DMS153 (cell line): ENCODE measurements around the gene TTC6.

Source experiments
- DNase-seq: peaks from one replicate; lab custom pipeline; 2025; lab: John Stamatoyannopoulos, UW

Gene TTC6

DNA sequence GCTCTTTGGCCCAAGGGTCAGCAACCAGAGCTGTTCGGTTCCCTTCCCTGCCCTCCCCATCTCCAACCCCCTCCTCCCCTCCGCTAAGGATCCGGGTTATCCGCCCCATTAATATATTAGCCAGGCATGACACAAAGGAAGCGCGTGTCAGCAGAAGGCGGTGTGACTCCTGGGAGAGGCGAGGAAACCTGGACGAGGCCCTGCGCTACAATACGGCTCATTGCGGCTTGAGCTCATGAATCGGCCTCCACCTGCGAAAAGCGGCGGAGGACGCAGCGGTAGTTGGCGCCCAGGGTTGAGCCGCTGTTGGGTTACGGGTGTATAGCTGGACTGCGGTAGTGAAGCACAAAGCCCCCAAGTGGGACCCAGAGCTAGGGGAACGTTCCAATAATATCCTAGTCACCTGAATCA lies 10.3 kb upstream of the TTC6 start:
- peak; percentile 79 for DNase-seq

DNA sequence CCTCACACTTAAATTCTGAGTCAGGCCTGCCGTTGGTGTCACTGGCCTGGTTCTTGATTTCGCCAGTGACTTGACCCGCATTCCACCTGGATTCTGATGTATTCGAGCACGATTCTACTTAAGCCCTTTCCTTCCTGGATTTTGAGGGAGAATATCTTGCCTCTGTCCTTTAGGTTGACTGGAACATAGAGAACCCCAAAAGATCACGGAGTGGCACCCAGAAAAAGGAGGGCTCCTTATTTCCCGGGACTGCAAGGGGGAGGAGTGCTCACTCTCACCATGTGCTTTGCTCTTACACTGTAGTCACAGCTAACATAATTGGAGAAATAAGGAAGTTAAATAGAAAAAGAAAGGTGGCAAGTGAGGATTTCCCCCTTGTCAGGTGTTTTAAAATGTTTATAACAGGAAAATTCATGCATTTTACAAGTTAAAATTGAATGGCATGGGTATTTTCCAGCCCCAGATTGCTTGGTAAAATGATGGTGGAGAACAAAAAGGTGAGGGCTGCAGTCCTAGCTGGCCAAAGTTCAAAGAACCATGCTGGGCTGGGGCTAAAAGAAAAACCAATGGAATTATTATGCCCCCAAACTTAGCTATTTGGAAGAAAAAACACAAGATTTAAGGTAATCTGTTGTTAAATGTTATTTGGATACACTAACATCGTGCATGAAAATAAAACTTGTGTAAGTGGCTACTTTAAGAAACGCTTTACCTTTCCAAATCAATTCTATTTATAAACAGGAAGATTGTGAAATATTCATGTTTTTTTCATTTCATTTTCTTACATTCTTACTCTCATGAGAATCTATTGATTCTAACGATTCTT lies 9.2 kb upstream of the TTC6 start:
- DNase-seq, result peak; percentile 47

DNA sequence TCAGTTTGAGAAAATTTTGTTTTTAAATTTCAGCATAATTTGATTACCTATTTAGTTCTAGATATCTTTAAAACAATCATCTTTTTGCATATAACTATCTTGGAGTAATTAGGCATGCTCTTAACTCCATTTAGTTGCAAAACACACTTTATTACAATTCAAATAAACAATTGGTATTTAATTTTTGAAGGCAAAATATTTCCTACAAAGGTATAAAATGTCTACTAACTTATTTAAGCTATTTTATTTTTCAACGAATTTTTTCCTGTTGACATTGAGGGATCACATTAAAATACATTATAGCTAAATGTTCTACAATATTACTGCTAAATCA lies 8.7 kb upstream of the TTC6 start:
- DNase-seq, result no peak

DNA sequence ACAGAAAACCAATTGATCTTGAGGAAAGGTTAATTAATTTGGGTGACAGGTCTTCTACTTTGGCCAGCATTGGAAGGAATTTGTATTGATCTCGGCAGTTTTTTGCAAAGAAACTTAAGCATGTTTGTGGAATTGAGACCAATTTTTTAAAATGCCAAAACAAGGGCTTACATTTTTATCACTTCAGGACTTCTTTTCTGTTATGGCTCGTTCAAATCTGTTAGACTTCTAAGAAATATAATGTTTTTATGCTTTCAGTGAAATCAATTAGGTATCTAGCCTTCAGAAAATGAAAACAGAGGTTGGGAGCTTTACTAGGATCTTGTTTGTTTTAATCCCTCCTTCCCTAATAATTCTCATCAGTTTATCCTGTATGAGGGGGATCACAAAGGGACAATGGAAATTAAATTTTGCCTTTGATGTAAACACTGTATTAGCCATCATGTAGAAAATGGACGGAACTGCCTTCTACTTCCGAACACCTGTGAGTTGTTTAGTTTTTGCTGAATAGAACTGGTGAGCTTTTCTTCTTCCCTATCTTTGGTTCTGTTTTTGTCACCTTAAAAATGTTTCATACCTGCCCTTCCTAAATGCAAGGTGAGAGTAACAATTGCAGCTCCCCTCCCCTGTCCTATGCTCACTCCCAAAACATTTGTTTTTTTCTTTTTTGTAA lies 8.2 kb upstream of the TTC6 start:
- no peak for DNase-seq

DNA sequence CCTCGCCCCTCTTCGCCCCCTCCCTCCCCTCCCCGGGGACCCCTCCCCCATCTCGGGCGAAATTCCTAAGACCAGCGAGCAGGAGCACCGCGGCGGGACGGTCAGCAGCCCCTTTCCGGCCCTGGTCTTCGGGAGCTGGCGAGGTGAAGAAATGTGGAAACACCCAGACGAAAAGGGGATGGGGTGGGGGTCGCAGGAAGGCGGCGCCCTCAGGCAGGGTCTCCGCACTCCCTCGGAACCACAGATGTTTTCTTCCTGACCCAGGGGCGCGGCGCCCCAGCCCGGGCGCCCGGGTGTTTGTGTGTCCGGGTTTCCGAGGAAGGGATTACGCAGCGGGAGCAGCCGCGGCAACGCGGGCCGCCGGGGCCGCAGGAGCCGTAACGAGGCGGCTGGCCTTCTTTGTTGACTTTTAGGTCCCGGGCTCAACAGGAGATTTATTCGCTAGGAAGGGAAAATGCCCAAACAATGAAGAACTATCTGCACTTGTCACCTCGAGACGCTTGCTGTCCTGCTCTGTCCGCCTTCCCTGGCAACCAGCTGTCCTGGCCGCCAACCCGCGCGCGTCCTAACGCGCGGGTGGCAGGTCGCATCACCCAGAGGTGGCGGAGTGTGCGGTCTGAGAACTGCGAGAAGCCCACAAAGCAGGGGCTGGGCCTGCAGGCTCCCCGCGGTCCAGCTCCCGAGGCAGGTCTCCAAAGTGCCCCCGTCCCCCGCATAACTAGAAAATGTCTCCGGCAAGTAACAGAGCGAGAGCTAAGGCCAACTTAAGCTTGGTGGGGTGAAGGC lies 7.4 kb upstream of the TTC6 start:
- DNase-seq, result no peak

DNA sequence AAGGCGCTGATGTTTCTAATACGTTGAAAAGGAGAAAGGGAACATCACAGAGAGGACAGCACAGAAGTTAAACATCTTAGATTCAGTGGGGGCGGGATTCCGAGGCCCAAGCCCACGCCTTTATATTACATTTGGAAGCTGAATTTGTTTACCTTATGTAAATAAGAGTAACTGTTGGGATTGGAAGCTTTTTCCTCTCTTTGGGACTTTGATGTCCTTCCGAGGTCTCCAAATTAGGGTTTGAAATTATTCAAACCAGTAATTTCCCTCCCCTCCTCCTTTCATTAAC lies 6.8 kb upstream of the TTC6 start:
- peak; percentile 38 for DNase-seq

DNA sequence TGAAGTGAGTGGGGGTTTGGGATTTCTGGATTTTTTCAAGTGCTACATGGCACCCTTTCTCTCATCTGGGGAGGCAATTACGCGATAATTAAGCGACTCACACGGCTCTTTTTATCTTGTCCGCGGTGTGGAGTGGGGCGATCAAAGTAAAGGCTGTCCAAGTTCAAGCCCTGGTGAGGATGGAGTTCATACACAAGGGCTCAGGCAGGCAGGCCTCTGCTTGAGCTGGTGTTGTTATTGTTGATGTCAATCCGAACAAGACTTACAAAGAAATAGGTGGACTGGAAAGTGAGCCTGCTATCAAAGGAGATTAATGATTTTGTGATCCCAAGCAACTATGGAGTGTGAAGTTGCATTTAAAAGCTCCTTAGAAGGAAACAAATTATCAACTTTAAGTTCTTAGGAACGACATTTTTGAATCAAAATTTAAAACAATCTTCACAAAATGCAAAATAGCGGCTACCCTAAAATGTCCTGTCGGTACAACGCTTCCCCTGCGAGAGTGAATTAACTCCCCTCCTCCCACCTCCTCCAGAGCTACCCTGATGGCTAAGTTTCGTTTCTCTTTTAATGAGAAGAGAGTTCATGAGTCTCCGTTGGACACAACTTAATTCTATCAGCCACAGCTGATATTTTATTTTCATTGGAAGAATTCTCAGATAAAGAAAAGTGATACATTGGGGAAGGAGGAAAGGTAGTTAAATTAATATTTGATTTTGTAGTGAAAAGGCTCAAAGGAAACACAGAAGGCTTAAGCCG lies 6.3 kb upstream of the TTC6 start:
- peak; percentile 36 for DNase-seq

DNA sequence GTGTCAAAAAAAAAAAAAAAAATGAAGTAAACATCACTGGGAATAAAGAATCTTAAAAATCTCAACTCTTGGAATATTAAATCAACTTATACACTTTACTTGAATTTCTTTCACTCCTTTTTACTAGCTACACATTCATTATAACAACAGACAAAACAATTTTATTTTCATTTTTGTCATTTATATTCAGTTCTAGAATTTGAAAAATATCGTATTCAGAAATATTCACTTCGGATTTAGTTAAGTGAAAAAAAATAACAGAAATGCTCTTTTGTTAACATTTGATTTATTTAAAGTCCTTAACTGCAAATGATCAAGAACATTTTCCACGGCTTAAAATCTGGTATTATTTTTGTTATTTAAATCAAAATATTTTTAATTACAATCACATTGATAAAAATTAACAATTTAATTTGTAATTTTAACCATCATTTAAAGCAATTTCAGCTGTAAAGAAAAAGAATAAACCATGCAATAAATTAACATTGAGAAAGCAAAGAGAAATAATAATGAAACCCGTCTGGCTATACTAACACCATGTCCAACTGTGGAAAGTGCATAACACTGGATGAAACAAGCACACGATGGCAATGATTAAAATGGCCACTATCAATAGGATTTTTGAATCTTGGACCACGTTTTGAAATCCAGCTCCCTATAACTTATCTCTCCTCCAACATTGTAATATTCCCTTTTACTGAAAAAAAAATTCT lies 5.6 kb upstream of the TTC6 start:
- DNase-seq, result peak; percentile 31

DNA sequence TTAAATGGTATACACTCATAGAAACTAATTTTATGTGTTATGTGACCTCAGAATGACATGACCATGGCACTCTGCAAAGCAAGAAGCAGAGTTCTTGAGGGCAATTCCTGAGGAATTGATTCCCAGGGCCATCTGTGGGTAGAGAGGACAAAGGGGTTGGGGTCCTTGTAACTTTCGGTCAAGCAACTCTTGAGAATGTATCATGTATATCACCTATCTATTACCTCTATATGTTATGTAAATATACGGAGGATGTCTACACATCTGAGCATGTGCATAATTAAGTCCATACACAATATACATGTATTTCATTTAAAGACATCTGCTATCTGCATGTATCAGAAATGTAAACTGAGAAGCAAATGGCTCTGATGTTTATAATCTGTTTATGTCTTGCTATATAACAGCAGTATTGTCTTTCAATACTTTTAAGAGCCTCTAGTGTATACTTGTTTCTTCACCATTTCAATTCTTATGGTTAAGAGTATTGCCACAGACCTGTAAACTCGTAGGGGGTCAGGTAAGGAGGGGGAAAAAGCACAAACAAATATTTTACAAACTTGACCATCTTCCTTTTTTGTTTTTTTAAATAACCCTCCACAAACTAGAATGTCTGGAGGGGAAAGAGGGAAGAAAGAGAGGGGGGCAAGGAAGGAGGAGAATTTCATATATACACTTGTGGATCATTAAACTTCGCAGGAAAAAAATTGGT lies 4.8 kb upstream of the TTC6 start:
- peak; percentile 42 for DNase-seq

DNA sequence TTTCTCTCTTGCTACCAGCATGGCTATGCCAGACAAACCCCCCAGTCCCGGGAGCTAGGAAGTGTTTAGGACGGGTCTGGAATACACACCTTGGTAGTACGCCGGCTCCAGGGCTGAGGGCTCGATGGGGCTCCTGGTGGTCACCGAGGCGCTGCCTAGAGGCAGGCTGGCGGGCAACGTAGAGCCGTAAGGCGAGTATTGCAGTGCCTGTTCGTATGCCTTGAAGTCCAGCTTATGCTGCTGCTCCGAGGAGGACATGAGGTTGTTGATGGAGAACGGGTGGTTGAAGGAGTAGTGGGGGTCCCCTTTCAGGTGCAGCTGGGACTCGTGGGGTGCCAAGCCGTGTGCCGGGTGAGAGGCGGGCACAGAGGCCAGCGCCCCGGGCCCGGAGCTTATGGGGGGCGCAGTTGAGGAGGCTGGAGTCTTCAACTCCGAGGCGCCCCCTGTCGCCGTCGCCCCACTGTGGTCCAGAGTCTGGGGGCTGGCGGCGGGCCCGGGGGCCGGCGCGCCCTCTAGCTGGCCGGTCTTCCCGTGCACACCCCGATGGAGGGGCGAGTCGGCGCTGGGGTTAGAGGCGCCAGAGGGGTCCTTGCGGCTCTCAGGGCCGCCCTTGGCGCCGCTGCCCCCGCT lies 4.0 kb upstream of the TTC6 start:
- DNase-seq, result peak; percentile 67

DNA sequence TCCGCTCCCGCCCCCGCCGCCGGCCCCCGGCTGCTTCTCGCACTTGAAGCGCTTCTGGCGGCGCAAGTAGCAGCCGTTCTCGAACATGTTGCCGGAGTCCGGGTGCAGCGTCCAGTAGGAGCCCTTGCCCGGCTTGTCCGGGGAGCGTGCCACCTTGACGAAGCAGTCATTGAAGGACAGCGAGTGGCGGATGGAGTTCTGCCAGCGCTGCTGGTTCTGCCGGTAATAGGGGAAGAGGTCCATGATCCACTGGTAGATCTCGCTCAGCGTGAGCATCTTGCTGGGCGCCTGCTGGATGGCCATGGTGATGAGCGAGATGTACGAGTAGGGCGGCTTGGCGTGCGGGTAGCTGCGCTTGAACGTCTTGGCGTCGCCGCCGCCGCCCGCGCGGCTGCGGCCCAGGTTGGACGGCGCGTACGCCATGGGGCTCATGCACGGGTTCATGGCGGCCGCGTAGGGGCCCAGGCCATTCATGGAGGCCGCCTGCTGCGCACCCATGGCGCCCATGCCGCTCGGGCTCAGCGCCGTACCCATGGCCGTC lies 3.4 kb upstream of the TTC6 start:
- peak; percentile 67 for DNase-seq

DNA sequence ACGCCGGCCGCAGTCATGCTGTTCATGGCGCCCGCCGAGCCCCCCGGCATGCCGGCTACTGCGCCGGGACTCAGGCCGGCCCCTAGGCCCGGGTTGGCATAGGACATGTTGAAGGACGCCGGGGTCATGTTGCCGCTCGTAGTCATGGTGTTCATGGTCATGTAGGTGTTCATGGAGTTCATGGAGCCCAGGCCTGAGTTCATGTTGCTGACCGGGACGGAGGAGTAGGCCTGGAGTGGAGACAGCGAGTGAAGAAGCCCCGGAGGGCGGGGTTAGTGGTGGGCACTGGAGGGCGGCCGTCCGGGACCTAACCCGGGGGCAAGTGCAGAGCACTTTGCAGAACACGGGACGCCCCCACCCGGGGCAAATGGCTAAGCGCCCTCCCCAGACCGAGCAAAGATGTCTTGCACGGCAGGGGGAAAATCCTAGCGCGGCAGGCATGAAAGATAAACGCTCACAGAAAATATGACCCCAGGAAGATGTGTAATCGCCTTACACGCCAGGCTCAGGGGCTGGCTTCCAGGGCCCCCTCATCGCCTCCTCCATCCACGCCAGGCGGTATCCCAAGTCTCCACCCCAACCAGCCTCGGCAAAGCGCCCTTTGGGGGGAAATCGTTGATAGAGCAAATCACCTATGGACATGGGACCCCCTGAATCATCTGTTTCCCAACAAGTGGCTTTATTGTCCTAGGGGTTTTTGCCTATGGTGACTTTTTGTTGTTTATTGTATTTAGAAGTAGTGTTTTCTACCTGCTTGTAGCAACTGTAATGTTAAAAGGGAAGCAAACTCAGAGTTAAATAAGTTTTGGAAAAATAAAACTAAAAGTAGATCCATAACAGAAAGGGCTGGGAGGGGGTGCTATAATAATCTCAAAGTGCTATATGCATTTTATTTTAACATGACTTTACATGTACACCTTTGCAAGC lies 2.7 kb upstream of the TTC6 start:
- peak; percentile 30 for DNase-seq

DNA sequence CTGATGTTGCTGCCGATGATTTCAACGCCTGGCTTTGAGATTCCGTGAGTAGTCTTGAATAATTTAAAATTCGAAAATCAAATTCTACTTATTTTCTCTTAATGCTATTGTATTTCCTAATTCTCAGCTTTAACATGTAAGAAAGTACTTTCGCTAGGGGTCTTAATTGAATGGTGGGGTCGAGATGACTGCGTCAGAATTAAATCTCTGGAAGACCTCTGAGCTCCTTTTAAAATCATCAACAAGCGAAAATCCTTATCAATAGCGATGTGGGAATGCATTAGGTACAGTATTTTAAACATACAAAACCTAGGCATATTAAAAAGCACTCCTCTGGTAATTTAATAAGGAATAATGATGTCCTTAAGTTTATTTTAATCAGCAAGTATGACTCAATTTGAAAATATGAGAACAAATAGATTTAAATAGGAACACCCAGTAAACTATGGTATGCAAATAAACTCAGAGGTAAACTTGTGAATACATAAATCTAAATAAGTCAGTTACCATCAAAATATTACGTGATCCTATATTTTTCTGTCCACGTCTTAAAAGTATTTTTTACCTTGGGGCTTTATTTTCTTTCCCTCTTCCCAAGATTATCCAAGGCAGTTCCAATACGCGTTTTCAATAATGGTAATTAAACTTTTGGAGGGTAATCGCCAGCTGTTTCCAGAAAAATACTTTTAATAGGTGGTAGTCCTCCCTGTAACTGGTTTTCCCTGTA lies 1.8 kb upstream of the TTC6 start:
- no peak for DNase-seq

DNA sequence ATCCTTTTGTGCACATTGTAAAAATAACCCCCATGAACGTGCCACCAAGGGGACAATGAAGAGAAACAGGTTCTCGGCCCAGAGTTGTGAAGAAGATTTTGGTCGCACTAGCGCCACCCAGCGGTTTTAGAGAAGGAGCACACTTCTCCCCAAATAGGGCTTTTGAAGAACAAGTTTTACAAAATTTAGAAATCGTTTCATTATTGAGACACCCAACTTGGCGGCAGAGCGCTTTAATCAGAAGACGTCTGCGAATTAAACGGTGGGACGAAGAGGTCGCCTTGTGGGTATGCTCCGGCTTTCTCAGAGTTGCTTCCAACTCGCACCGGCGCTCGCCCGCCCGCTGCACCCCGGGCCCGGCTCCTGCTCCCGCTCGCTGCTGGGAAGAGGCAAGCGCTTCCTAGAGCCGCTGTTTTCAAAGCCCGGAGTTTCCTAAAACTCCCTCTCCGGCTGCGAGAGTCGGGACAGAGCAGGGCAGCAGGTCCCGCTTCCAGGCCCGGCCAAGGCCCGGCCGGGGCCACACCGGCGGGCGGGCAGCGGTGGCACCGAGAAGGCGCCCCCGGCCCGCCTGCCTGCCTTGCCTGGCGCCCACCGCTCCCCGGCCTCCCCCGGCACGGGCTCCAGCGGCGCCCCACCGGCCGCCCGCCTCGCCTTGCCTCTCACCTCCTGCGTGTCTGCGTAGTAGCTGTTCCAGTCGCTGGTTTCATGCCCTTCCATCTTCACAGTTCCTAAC lies 1.0 kb upstream of the TTC6 start:
- peak; percentile 83 for DNase-seq

DNA sequence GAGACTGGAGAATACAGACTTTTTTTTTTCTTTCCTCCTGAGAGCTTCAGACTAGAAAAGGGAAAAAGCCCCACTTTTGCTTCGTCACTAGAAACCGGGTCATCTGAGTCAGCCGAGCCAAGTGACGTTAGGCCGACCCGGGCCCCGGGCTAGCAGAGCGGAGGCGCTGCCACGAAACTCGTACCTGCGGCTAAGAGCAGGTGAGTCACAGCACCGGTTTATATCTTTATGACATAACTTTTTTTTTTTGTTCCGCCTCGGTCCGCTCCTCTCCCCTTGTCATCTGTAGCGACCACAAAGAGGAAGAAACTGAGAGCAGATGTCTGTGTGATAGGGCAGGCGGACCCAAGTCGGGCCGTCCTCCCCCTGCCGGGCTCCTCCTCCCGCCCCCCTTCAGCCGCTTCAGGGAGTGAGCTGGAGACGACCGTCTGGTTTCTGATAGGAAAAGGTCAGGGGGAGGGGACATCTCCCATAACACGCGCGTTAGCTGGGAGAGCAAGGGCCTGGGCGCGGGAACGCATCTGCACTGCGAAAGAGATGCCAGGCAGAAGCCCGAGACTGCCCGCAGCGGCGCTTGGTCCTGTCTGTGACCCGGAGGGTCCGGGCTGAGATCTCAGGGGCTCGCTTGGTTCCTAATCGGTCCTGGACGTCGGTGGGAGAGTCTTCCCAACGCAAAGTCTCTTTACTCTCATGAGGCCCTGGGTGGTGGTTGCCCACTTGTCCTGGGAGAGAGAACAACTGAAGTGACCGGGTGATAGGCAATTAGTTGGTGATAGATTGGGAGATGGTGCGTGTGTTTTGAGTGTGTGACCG lies 586 bp downstream of the TTC6 start:
- DNase-seq, result peak; percentile 98

DNA sequence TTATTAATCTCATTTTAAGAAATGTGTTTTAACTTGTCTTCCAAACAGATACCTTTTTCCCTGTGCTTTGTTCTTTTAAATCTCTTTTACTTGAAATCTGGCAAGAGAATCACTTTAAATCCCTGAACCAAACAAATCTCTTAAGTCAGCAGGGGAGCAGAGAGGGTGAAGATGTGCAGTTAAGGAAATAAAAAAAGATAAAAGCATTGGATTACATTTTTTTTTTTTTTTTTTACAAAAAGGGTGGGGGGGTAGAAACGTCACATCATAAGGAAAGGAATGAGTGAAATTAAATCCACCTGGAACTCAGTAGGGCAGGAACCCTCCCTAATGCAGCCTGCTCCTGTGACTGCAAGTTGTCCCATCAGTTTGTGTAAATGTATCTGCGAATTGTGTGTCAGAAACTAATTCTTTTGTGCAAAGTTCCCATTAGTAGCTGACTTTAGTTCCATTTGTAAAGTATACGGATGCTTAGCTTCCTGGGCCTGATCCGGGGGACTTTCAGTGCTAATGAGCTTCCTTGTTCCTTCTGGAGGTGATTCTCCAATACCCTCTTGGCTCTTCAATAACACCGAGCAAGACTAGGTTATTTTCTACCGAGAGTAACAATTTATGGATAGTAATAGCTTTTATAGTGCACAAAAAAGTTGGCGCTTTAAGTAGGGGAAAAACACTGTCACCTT lies 1.5 kb downstream of the TTC6 start:
- DNase-seq, result no peak
